HL-60 (cell line): ENCODE results near the gene PRKCE.

Experiments used
- DNase-seq, 2 experiments: peaks; one replicate each; pipeline ENCODE4 v3.0.0-alpha.2; 2010 to 2020; ENCODE audit warnings: low read depth in 1 of 2, low spot score in 1 of 2
- H3K27ac ChIP-seq: fragments of 250-450 bp; sonication (Bioruptor Pico); replicated peaks from 2 replicates; pipeline ENCODE4 v1.5.1; 2020; ENCODE audit warnings: mild to moderate bottlenecking, moderate library complexity
- H3K27me3 ChIP-seq: fragments of 250-450 bp; sonication (Bioruptor Pico); 2 replicates; pipeline ENCODE4 v1.5.1; 2021; ENCODE audit warnings: mild to moderate bottlenecking, moderate library complexity; ENCODE audit not compliant: insufficient read depth, poor library complexity, severe bottlenecking
- H3K4me3 ChIP-seq: replicated peaks from 2 replicates; pipeline ENCODE4 v1.5.1; 2011; ENCODE audit warnings: mild to moderate bottlenecking, control low read depth, low read length; ENCODE audit not compliant: insufficient read depth
- CTCF ChIP-seq: IDR thresholded peaks from one replicate; pipeline ENCODE4 v1.5.1; 2011; ENCODE audit warnings: low read length, control low read depth, inconsistent platforms; ENCODE audit not compliant: insufficient read depth
- GABPA ChIP-seq: IDR thresholded peaks from 2 replicates; pipeline ENCODE4 v1.6.1; 2012; ENCODE audit warnings: low read depth
- POLR2AphosphoS5 ChIP-seq: IDR thresholded peaks from 2 replicates; pipeline ENCODE4 v1.6.1; 2012; ENCODE audit warnings: low read depth
- SPI1 ChIP-seq: IDR thresholded peaks from 2 replicates; pipeline ENCODE4 v1.6.1; 2012; ENCODE audit warnings: low read depth, mild to moderate bottlenecking, borderline replicate concordance
- TF ChIP-seq, protein P1 (sequence below): IDR thresholded peaks from 2 replicates; pipeline ENCODE4 v1.6.1; 2012; ENCODE audit warnings: low read depth; ENCODE audit not compliant: insufficient replicate concordance

PRKCE gene

DNA sequence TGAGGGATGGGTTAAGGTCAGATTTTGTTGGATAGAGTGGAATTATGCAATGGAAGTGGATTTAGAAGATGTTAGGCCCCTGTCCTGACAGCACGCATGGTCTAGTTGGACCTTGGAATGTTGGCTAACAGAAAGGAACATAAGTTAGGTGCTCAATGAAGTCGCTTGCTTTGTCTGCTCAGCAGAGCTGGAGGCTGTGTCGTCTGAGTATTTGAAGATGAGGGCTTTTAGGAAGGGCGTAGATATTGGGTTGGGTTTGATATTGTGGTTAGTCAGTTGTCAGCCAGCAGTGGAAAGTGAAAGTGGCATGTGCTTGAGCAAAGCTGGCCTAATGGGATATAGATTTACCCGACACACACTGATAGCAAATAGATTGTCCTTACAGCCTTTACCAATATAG lies 239.3 kb downstream of the PRKCE start:
- TF ChIP-seq CTCF: no peak
- H3K4me3 ChIP-seq: no peak overlapping the region
- H3K27ac ChIP-seq: no peak overlapping the region; the same call in 1 of the 2 replicates
- DNase-seq: no peak
- H3K27me3 ChIP-seq: no peaks in the 10 kb centered on the region

DNA sequence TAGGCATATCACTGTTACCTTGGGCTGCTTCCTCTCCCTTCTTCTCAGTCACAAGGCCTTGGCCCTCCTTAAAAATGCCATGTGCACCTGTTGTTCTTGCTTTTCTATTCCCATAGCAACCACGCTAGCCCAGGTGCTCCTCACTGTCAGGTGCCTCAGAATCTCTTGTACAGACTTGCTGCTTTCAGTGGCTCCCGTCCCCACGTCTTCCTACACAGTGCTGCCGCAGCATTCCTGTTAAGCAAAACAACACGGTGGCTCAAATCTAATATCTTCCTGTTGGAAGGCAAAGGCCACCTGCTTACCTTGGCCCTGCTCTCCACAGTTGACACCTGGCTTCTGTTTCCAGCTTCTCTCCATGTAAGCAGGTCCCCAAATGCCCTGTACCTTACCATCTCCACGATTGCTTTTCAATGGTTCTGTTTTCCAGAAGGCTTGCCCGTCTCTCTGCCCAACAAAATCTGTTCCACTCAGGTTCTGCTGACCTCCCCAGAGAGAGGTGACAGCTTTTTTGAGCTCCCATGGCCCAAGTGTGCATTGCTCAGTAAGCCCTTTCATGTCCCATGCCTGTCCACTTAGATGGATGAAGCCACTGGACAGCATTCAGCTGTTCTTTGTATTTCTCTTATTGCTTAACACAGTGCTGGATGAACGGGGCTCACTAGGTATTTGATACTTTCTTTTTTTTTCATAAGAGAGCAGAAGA lies 240.4 kb downstream of the PRKCE start:
- no peak for DNase-seq
- no peak for TF ChIP-seq SPI1
- TF ChIP-seq, protein P1, sequence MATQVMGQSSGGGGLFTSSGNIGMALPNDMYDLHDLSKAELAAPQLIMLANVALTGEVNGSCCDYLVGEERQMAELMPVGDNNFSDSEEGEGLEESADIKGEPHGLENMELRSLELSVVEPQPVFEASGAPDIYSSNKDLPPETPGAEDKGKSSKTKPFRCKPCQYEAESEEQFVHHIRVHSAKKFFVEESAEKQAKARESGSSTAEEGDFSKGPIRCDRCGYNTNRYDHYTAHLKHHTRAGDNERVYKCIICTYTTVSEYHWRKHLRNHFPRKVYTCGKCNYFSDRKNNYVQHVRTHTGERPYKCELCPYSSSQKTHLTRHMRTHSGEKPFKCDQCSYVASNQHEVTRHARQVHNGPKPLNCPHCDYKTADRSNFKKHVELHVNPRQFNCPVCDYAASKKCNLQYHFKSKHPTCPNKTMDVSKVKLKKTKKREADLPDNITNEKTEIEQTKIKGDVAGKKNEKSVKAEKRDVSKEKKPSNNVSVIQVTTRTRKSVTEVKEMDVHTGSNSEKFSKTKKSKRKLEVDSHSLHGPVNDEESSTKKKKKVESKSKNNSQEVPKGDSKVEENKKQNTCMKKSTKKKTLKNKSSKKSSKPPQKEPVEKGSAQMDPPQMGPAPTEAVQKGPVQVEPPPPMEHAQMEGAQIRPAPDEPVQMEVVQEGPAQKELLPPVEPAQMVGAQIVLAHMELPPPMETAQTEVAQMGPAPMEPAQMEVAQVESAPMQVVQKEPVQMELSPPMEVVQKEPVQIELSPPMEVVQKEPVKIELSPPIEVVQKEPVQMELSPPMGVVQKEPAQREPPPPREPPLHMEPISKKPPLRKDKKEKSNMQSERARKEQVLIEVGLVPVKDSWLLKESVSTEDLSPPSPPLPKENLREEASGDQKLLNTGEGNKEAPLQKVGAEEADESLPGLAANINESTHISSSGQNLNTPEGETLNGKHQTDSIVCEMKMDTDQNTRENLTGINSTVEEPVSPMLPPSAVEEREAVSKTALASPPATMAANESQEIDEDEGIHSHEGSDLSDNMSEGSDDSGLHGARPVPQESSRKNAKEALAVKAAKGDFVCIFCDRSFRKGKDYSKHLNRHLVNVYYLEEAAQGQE: no peak
- no peak for TF ChIP-seq GABPA
- no peak for TF ChIP-seq POLR2AphosphoS5
- no peak for TF ChIP-seq CTCF
- H3K4me3 ChIP-seq: no peak overlapping the region
- H3K27ac ChIP-seq: no peak overlapping the region
- H3K27me3 ChIP-seq: no peaks in the 10 kb centered on the region

DNA sequence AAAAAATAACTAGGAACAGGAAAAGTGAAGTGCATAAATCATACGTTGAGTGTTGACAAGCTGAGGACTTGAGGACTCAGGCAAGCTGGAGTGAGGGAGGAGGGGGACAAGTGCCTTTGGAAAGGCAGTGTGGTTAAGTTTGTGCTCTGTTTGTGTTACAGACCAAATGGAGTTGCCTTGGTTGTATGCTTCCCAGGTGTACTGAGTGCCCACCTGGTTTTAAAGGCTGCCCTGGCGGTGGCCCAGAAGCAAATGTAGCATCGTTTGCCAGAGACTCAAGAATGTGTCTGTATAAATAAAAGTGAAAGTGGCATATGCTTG lies 240.9 kb downstream of the PRKCE start:
- no peak for DNase-seq

More for the DNA sequence above, 240.9 kb downstream of the PRKCE start:
- no peak for TF ChIP-seq GABPA
- TF ChIP-seq CTCF: no peak
- TF ChIP-seq, protein P1: no peak
- TF ChIP-seq POLR2AphosphoS5: no peak
- TF ChIP-seq SPI1: no peak
- Histone ChIP-seq H3K4me3 (no peak overlapping the region), H3K27me3 (no peaks in the 10 kb centered on the region), H3K27ac (no peak overlapping the region)
